Thoracic aorta (tissue), 2 donors: Measurements from ENCODE around the gene BPI. TPM values are rescaled to one million over a fixed set of nuclear protein-coding genes. Genes with fewer than 3 reads are reported as not detected.

ENCODE experiments used
- ATAC-seq: fragments of 150-250 bp; one replicate; pipeline ENCODE4 v1.8.0; 2017; ENCODE audit warnings: low read depth; ENCODE audit not compliant: insufficient number of reproducible peaks, low FRiP score
- DNase-seq: peaks from one replicate; pipeline ENCODE4 v3.0.0-alpha.2; 2020; ENCODE audit warnings: low spot score
- H3K27ac ChIP-seq, 2 donors: fragments of 200-600 bp; sonication (generic); 1 replicate in 1 of 2; 2 replicates in 1 of 2; pipeline ENCODE4 v1.5.1; 2016; ENCODE audit warnings: mild to moderate bottlenecking in 2 of 2, moderate library complexity in 2 of 2
- H3K27me3 ChIP-seq: fragments of 200-600 bp; sonication (generic); replicated peaks from 2 replicates; pipeline ENCODE4 v1.6.0; 2016; ENCODE audit warnings: mild to moderate bottlenecking; ENCODE audit not compliant: insufficient read depth
- H3K36me3 ChIP-seq: fragments of 200-600 bp; sonication (generic); one replicate; pipeline ENCODE4 v1.5.1; 2016
- H3K4me1 ChIP-seq, 2 donors: fragments of 200-600 bp; sonication (generic); 1 replicate in 1 of 2; 2 replicates in 1 of 2; pipeline versions ENCODE4 v1.5.1 to v1.6.0; 2016; ENCODE audit warnings: low read depth in 2 of 2, mild to moderate bottlenecking in 1 of 2; ENCODE audit not compliant: control insufficient read depth in 1 of 2
- H3K4me3 ChIP-seq: fragments of 200-600 bp; sonication (generic); 2 replicates; pipeline ENCODE4 v1.5.1; 2016; ENCODE audit warnings: mild to moderate bottlenecking
- H3K9me3 ChIP-seq: fragments of 200-600 bp; sonication (generic); 2 replicates; pipeline ENCODE4 v1.5.1; 2016
- total RNA-seq, 2 donors: library from RNA; depleted of rRNA; stranded (reverse); fragments of >200 nt; gene quantifications; one replicate each; pipeline versions ENCODE4 v1.1.0 to v1.2.3, GENCODE V29; 2016
- TF ChIP-seq, protein P1 (sequence below): fragments of 200-600 bp; sonication (generic); IDR thresholded peaks from one replicate; pipeline ENCODE4 v1.5.1; 2019; ENCODE audit warnings: antibody characterized with exemption

The BPI gene
- total RNA-seq, 2 donors from 2014 or later, result 0.35 to 4.1 TPM

- DNase-seq (no peak), ATAC-seq (no peak)
- TF ChIP-seq, protein P1, sequence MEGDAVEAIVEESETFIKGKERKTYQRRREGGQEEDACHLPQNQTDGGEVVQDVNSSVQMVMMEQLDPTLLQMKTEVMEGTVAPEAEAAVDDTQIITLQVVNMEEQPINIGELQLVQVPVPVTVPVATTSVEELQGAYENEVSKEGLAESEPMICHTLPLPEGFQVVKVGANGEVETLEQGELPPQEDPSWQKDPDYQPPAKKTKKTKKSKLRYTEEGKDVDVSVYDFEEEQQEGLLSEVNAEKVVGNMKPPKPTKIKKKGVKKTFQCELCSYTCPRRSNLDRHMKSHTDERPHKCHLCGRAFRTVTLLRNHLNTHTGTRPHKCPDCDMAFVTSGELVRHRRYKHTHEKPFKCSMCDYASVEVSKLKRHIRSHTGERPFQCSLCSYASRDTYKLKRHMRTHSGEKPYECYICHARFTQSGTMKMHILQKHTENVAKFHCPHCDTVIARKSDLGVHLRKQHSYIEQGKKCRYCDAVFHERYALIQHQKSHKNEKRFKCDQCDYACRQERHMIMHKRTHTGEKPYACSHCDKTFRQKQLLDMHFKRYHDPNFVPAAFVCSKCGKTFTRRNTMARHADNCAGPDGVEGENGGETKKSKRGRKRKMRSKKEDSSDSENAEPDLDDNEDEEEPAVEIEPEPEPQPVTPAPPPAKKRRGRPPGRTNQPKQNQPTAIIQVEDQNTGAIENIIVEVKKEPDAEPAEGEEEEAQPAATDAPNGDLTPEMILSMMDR, result no peak
- H3K9me3 ChIP-seq, result peaks cover 4% of the 10 kb centered on the region
- H3K4me3 ChIP-seq, result no peak overlapping the region
- H3K27ac ChIP-seq, result no peak overlapping the region
- peaks cover 0 to 6% of the 10 kb centered on the region in 2 donors for H3K4me1 ChIP-seq
- H3K27me3 ChIP-seq, result no peaks in the 10 kb centered on the region
- no peaks in the 10 kb centered on the region for H3K36me3 ChIP-seq
Observed at GRCh38 chr20:38339997-38340396, 36.0 kb downstream of the BPI start.

- ATAC-seq, result no peak
Observed at GRCh38 chr20:38340693-38341092, 36.7 kb downstream of the BPI start.

GRCh38 chr20:38342216-38342615, 38.3 kb downstream of the BPI start:
- Histone ChIP-seq H3K4me1 (peaks cover 0 to 6% of the 10 kb centered on the region in 2 donors), H3K9me3 (peaks cover 4% of the 10 kb centered on the region), H3K4me3 (no peak overlapping the region), H3K36me3 (no peaks in the 10 kb centered on the region), H3K27me3 (no peaks in the 10 kb centered on the region), H3K27ac (no peak overlapping the region)
- DNase-seq, result no peak
- no peak for ATAC-seq
- TF ChIP-seq, protein P1, result no peak

More at GRCh38 chr20:38340693-38341092, 36.7 kb downstream of the BPI start:
- H3K4me1 ChIP-seq, result peaks cover 0 to 6% of the 10 kb centered on the region in 2 donors
- TF ChIP-seq, protein P1, result no peak
- H3K27ac ChIP-seq, result no peak overlapping the region
- H3K27me3 ChIP-seq, result no peaks in the 10 kb centered on the region
- H3K36me3 ChIP-seq, result no peaks in the 10 kb centered on the region
- DNase-seq, result no peak
- H3K9me3 ChIP-seq, result peaks cover 4% of the 10 kb centered on the region
- H3K4me3 ChIP-seq, result no peak overlapping the region

GRCh38 chr20:38342713-38343310, 38.9 kb downstream of the BPI start:
- H3K27ac ChIP-seq, result no peak overlapping the region
- H3K4me3 ChIP-seq, result peak overlapping the region; percentile 26
- no peak for ATAC-seq

DNA sequence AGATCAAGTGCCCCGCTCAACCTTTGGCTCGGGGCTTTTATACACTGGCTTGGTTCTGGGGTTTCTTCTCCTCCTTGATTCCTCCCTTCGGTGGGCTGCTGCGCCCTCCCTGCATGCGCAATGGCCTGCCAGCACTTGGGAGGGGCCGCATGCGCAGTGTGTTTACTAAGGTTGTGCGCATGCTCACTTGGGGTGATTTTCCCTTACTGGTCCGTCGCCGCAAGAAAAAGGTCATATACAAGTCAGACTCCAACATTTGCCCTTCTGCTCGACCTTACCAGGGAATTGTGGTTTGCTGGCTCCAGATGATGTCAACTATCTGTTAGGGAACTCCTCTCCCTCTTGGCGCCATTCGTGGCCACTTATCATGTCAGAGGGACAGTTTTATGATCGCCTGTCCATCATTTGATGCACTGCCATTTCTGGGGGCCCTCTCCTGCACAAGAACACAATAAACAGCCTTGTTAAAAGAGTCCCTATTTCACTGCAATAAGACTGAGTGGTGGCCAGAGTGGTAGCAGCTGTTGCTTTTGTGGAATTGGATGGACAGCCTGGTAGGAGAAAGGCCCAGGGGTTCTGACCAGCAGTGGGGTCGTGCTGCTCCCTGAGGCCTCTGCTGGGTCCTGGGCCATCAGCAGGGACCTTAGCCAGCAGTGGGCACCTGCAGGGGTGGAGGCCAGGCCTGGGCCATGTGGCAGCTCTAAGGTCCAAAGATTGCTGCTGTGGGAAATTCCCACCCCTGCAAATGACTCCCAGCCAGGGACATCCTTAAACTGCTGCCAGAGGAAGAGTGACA, 39.6 kb downstream of the BPI start:
- DNase-seq (no peak), ATAC-seq (no peak)
- Histone ChIP-seq H3K36me3 (no peaks in the 10 kb centered on the region), H3K27ac (no peak overlapping the region), H3K4me1 (peaks cover 0 to 6% of the 10 kb centered on the region in 2 donors), H3K4me3 (peak overlapping the region; percentile 26), H3K27me3 (no peaks in the 10 kb centered on the region), H3K9me3 (no peaks in the 10 kb centered on the region)
- TF ChIP-seq, protein P1, result no peak

More at GRCh38 chr20:38342713-38343310, 38.9 kb downstream of the BPI start:
- DNase-seq, result no peak
- Histone ChIP-seq H3K36me3 (no peaks in the 10 kb centered on the region), H3K27me3 (no peaks in the 10 kb centered on the region), H3K9me3 (peaks cover 1% of the 10 kb centered on the region), H3K4me1 (peaks cover 0 to 6% of the 10 kb centered on the region in 2 donors)
- TF ChIP-seq, protein P1, result no peak
